Natural killer cell (primary cell): ENCODE measurements around the gene ANKFN1. TPM values are rescaled to one million over a fixed set of nuclear protein-coding genes. Genes with fewer than 3 reads are reported as not detected.

Experiments used
- ATAC-seq, 3 donors: fragments of 150-1000 bp in 2 of 3; fragments of 200-7000 bp in 1 of 3; cut with Tn5 transposase; 1 replicate in 1 of 3; 2 replicates in 2 of 3; pipeline ENCODE4 v1.10.0; 2021; ENCODE audit warnings: mild to moderate bottlenecking in 2 of 3, moderate library complexity in 2 of 3
- DNase-seq, 2 donors: peaks; one replicate each; pipeline versions ENCODE4 v3.0.0 to v3.0.0-alpha.2; 2013 to 2021; ENCODE audit warnings: mixed read lengths in 1 of 2
- H3K27ac ChIP-seq: one replicate; pipeline ENCODE4 v1.5.1; 2013; ENCODE audit warnings: mild to moderate bottlenecking, low read length
- H3K27me3 ChIP-seq: one replicate; pipeline ENCODE4 v1.6.1; 2013; ENCODE audit warnings: low read length; ENCODE audit not compliant: control insufficient read depth, insufficient read depth
- H3K36me3 ChIP-seq: one replicate; pipeline ENCODE4 v1.6.1; 2013; ENCODE audit warnings: low read length; ENCODE audit not compliant: control insufficient read depth, insufficient read depth
- H3K4me1 ChIP-seq: one replicate; pipeline ENCODE4 v1.6.1; 2013; ENCODE audit warnings: low read length; ENCODE audit not compliant: control insufficient read depth, insufficient read depth
- H3K4me3 ChIP-seq: one replicate; pipeline ENCODE4 v1.5.1; 2013; ENCODE audit warnings: low read length
- H3K9me3 ChIP-seq: one replicate; pipeline ENCODE4 v1.6.1; 2013; ENCODE audit warnings: low read length; ENCODE audit not compliant: control insufficient read depth, insufficient read depth
- H3K27ac Mint-ChIP-seq, 2 donors: one replicate each; pipeline ENCODE4 v1.8.0; 2022; ENCODE audit warnings: mild to moderate bottlenecking in 2 of 2, mixed read lengths in 2 of 2, moderate library complexity in 1 of 2
- H3K27me3 Mint-ChIP-seq, 2 donors: one replicate each; pipeline ENCODE4 v1.8.0; 2022; ENCODE audit warnings: low read depth in 2 of 2, mixed read lengths in 2 of 2
- H3K36me3 Mint-ChIP-seq: one replicate; pipeline ENCODE4 v1.8.0; 2022; ENCODE audit warnings: mixed read lengths
- H3K4me1 Mint-ChIP-seq, 2 donors: one replicate each; pipeline ENCODE4 v1.8.0; 2022; ENCODE audit warnings: mixed read lengths in 2 of 2
- H3K4me3 Mint-ChIP-seq: one replicate; pipeline ENCODE4 v1.8.0; 2022; ENCODE audit warnings: mild to moderate bottlenecking, moderate library complexity, mixed read lengths
- H3K9me3 Mint-ChIP-seq, 2 donors: one replicate each; pipeline ENCODE4 v1.8.0; 2022; ENCODE audit warnings: mixed read lengths in 2 of 2
- WGBS: methylation state at CpG from one replicate; pipeline ENCODE4 v1.1.7; 2013; ENCODE audit warnings: missing lambda C conversion rate; ENCODE audit not compliant: insufficient coverage; 5-methylcytosine and 5-hydroxymethylcytosine counted together
- intact Hi-C: fragments of 100-400 bp; cut with micrococcal nuclease; formaldehyde crosslinking; loops from one replicate; pipeline ENCODE4 v1.14.2; 2022
- total RNA-seq, 4 donors: library from RNA; stranded (reverse); fragments of 120-200 nt in 1 of 4; gene quantifications; one replicate each; pipeline versions ENCODE4 v1.2.3 to v1.2.4, GENCODE V29; 2013 to 2022
- TF ChIP-seq, protein P1 (sequence below): fragments of 200-600 bp; IDR thresholded peaks from one replicate; pipeline ENCODE4 v1.8.0; 2022; ENCODE audit warnings: antibody characterized with exemption

The ANKFN1 gene
- total RNA-seq, 3 donors from 2014 or later (not counting 1 experiment from before 2014, with no cell fraction given): not detected

DNA sequence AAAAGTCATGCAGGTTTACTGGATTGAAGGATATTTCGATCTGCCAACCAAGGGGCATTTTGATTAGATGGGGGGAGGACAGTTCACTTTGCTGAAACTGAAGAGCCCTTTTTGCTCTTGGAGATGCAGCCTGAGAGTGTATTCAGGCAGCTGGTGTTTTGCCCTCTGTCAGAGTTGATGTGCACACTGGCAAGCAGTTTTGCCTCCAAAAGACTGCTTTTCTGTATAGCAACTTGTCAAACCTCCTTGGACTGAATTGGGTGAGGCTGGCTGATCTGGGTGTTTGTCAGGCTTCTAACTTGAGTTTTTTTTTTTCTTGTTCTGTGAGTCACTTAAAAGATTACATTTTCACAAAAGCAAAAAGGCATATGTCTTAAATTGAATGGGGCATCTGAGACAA, 22.6 kb upstream of the ANKFN1 start:
- no peak overlapping the region for H3K27ac Mint-ChIP-seq
- no peaks in the 10 kb centered on the region for H3K36me3 ChIP-seq
- WGBS: 82% methylated on average over 1 of the region's 1 CpG
- H3K36me3 Mint-ChIP-seq: no peaks in the 10 kb centered on the region
- no peak overlapping the region for H3K4me3 Mint-ChIP-seq
- no peaks in the 10 kb centered on the region for H3K4me1 ChIP-seq
- no peak overlapping the region for H3K4me3 ChIP-seq
- no peaks in the 10 kb centered on the region for H3K9me3 ChIP-seq
- ATAC-seq: no peak
- peaks cover under 1 to 3% of the 10 kb centered on the region in 2 donors for H3K27me3 Mint-ChIP-seq
- no peaks in the 10 kb centered on the region for H3K9me3 Mint-ChIP-seq
- intact Hi-C loops: no loop called here
- H3K4me1 Mint-ChIP-seq: no peaks in the 10 kb centered on the region
- no peaks in the 10 kb centered on the region for H3K27me3 ChIP-seq
- H3K27ac ChIP-seq: no peak overlapping the region
- TF ChIP-seq, protein P1, sequence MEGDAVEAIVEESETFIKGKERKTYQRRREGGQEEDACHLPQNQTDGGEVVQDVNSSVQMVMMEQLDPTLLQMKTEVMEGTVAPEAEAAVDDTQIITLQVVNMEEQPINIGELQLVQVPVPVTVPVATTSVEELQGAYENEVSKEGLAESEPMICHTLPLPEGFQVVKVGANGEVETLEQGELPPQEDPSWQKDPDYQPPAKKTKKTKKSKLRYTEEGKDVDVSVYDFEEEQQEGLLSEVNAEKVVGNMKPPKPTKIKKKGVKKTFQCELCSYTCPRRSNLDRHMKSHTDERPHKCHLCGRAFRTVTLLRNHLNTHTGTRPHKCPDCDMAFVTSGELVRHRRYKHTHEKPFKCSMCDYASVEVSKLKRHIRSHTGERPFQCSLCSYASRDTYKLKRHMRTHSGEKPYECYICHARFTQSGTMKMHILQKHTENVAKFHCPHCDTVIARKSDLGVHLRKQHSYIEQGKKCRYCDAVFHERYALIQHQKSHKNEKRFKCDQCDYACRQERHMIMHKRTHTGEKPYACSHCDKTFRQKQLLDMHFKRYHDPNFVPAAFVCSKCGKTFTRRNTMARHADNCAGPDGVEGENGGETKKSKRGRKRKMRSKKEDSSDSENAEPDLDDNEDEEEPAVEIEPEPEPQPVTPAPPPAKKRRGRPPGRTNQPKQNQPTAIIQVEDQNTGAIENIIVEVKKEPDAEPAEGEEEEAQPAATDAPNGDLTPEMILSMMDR: no peak
- DNase-seq: no peak

GRCh38 chr17:56131431-56131830, 21.8 kb upstream of the ANKFN1 start:
- no peaks in the 10 kb centered on the region for H3K36me3 ChIP-seq
- H3K36me3 Mint-ChIP-seq: no peaks in the 10 kb centered on the region
- no peaks in the 10 kb centered on the region for H3K4me1 Mint-ChIP-seq
- H3K27me3 Mint-ChIP-seq: peaks cover 0 to 9% of the 10 kb centered on the region in 2 donors
- no peak for DNase-seq
- H3K4me1 ChIP-seq: no peaks in the 10 kb centered on the region
- no peak overlapping the region for H3K27ac ChIP-seq
- no peak for ATAC-seq
- no peaks in the 10 kb centered on the region for H3K9me3 ChIP-seq
- H3K27me3 ChIP-seq: no peaks in the 10 kb centered on the region
- no peak overlapping the region for H3K4me3 Mint-ChIP-seq
- no peaks in the 10 kb centered on the region for H3K9me3 Mint-ChIP-seq
- TF ChIP-seq, protein P1: no peak
- no peak overlapping the region for H3K27ac Mint-ChIP-seq
- 94% methylated on average over 3 of the region's 3 CpGs for WGBS
- intact Hi-C loops: no loop called here
- no peak overlapping the region for H3K4me3 ChIP-seq

GRCh38 chr17:56136301-56136700, 17.0 kb upstream of the ANKFN1 start:
- ATAC-seq (no peak), DNase-seq (no peak)
- no peaks in the 10 kb centered on the region for H3K4me1 Mint-ChIP-seq
- Histone ChIP-seq H3K4me3 (no peak overlapping the region), H3K27me3 (no peaks in the 10 kb centered on the region), H3K9me3 (no peaks in the 10 kb centered on the region), H3K36me3 (no peaks in the 10 kb centered on the region), H3K4me1 (no peaks in the 10 kb centered on the region), H3K27ac (no peak overlapping the region)
- H3K9me3 Mint-ChIP-seq: no peaks in the 10 kb centered on the region
- intact Hi-C loops: no loop called here
- peaks cover 0 to 9% of the 10 kb centered on the region in 2 donors for H3K27me3 Mint-ChIP-seq
- WGBS: 78% methylated on average over 1 of the region's 1 CpG
- no peaks in the 10 kb centered on the region for H3K36me3 Mint-ChIP-seq
- no peak overlapping the region for H3K27ac Mint-ChIP-seq
- no peak overlapping the region for H3K4me3 Mint-ChIP-seq
- TF ChIP-seq, protein P1: no peak

DNA sequence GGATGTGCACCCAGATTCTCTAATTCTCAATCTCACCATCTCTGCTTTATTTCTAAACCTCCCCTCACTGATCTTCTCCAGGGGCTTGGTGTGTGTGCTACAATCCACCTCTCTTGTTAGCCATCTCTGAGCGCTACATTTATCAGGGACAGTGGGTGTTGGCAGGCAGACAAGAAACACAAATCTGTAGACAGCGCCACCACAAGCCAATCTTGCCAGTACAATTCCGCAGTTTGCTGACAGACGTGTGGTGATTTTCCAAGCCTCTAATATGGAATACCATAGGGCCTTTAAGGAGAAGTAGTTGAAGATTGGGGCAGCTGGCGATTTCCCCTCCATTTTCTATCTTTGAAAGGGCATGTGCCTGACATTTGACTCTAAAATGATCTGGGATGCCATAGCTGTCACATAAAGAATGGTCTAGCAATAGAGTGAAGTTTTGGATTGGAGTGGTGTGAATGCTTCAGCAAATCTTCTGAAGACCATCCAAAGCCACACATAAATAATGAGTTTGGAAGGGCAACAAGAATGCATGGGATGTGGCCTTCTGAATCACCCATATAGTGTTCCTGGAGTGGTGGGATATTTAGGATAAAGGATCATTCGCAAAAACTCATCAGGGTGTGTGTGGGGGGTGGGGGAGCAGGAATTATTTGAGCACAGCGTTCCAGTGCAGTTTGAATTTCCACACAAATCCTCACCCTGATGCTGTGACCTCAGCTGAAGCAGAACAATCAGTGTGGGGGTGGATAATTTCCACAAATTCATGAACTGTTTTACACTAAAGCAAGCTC, 12.0 kb upstream of the ANKFN1 start:
- TF ChIP-seq, protein P1: no peak
- intact Hi-C loops: no loop called here
- Histone ChIP-seq H3K9me3 (no peaks in the 10 kb centered on the region), H3K4me3 (no peak overlapping the region), H3K27ac (no peak overlapping the region), H3K36me3 (no peaks in the 10 kb centered on the region), H3K4me1 (no peaks in the 10 kb centered on the region), H3K27me3 (no peaks in the 10 kb centered on the region)
- Mint-ChIP-seq H3K36me3 (no peaks in the 10 kb centered on the region), H3K4me1 (no peaks in the 10 kb centered on the region), H3K9me3 (no peaks in the 10 kb centered on the region), H3K27ac (no peak overlapping the region), H3K4me3 (no peak overlapping the region), H3K27me3 (no peaks in the 10 kb centered on the region)
- no peak for DNase-seq
- ATAC-seq: no peak
- WGBS: 77% methylated on average over 5 of the region's 7 CpGs
